Endothelial cell of umbilical vein (primary cell): Measurements from ENCODE around the gene NTF3. TPM values are rescaled to one million over a fixed set of nuclear protein-coding genes. Genes with fewer than 3 reads are reported as not detected.

ENCODE experiments used
- BruUV-seq: library from RNA; stranded (reverse); fragments of 400-500 nt; replicated peaks from 2 replicates; lab custom pipeline; 2021; lab: Mats Ljungman, UMichigan
- CTCF ChIA-PET: fragments of 300-600, 350-600 bp; sonication (Branson Sonifier 250); formaldehyde crosslinking; loops from one replicate; lab custom pipeline; 2021; ENCODE audit warnings: antibody characterized with exemption, inconsistent platforms; lab: Charles Lee
- POLR2A ChIA-PET: fragments of 300-600, 350-600 bp; sonication (Branson Sonifier 250); formaldehyde crosslinking; loops from one replicate; lab custom pipeline; 2021; ENCODE audit warnings: antibody characterized with exemption, inconsistent platforms; lab: Charles Lee
- DNase-seq: peaks from one replicate; pipeline ENCODE4 v3.0.0-alpha.2; 2011; ENCODE audit warnings: low read depth, low spot score
- FAIRE-seq: peaks from 2 replicates; lab custom pipeline; 2011; peaks lifted over from hg19 to GRCh38; lab: Jason Lieb, UNC
- H2AFZ ChIP-seq: 2 replicates; pipeline ENCODE4 v1.6.0; 2012; ENCODE audit warnings: low read depth, low read length, control low read depth, inconsistent platforms
- H3K27ac ChIP-seq: 2 replicates; pipeline ENCODE4 v1.5.1; 2011; ENCODE audit warnings: low read depth, mild to moderate bottlenecking, control low read depth, low read length, moderate library complexity; ENCODE audit not compliant: insufficient read depth
- H3K27me3 ChIP-seq, 2 experiments: 2 replicates each; pipeline versions ENCODE4 v1.6.0 to v1.6.1; 2011; ENCODE audit warnings: low read length in 2 of 2, mixed read lengths in 1 of 2; ENCODE audit not compliant: control insufficient read depth in 2 of 2, insufficient read depth in 2 of 2
- H3K36me3 ChIP-seq, 2 experiments: 2 replicates in 1 of 2; 3 replicates in 1 of 2; pipeline ENCODE4 v1.5.1; 2011; ENCODE audit warnings: low read length in 2 of 2, mild to moderate bottlenecking in 1 of 2, moderate library complexity in 1 of 2; ENCODE audit not compliant: control insufficient read depth in 2 of 2, insufficient read depth in 2 of 2; ENCODE audit errors: extremely low read depth in 1 of 2
- H3K4me1 ChIP-seq: 3 replicates; pipeline ENCODE4 v1.5.1; 2011; ENCODE audit warnings: mild to moderate bottlenecking, low read length; ENCODE audit not compliant: control insufficient read depth, insufficient read depth; ENCODE audit errors: extremely low read depth
- H3K4me2 ChIP-seq: 2 replicates; pipeline ENCODE4 v1.6.1; 2011; ENCODE audit warnings: low read length, control low read depth, mixed read lengths; ENCODE audit not compliant: insufficient read depth
- H3K4me3 ChIP-seq, 3 experiments: fragments of 200-600 bp in 1 of 3; sonication (generic), shearing (Covaris generic) in 1 of 3; replicated peaks in 1 of 3; 2 replicates each; pipeline ENCODE4 v1.5.1; 2011 to 2016; ENCODE audit warnings: control low read depth in 3 of 3, low read length in 3 of 3, mild to moderate bottlenecking in 2 of 3, inconsistent platforms in 1 of 3, low read depth in 1 of 3, moderate library complexity in 1 of 3; ENCODE audit not compliant: insufficient read depth in 1 of 3
- H3K79me2 ChIP-seq: 2 replicates; pipeline ENCODE4 v1.6.0; 2012; ENCODE audit warnings: low read length, inconsistent platforms; ENCODE audit not compliant: control insufficient read depth, insufficient read depth
- H3K9ac ChIP-seq: replicated peaks from 2 replicates; pipeline ENCODE3; 2011; ENCODE audit warnings: low read length, control low read depth; ENCODE audit not compliant: insufficient read depth; ENCODE audit errors: extremely low read depth
- H3K9me1 ChIP-seq: replicated peaks from 3 replicates; pipeline ENCODE4 v1.6.0; 2011; ENCODE audit warnings: mild to moderate bottlenecking, low read length; ENCODE audit not compliant: control insufficient read depth, insufficient read depth; ENCODE audit errors: extremely low read depth
- H3K9me3 ChIP-seq: replicated peaks from 2 replicates; pipeline ENCODE4 v1.5.1; 2012; ENCODE audit warnings: low read length, inconsistent platforms; ENCODE audit not compliant: control insufficient read depth, insufficient read depth
- H4K20me1 ChIP-seq: replicated peaks from 2 replicates; pipeline ENCODE3; 2011; ENCODE audit warnings: mild to moderate bottlenecking, low read length; ENCODE audit not compliant: control insufficient read depth, insufficient read depth; ENCODE audit errors: extremely low read depth
- CTCF ChIP-seq, 2 donors: IDR thresholded peaks; 1 replicate in 1 of 2; 2 replicates in 1 of 2; pipeline ENCODE4 v1.5.1; 2011; ENCODE audit warnings: low read length in 2 of 2, mild to moderate bottlenecking in 2 of 2, moderate library complexity in 2 of 2, control low read depth in 1 of 2, inconsistent platforms in 1 of 2, low read depth in 1 of 2; ENCODE audit not compliant: insufficient read depth in 1 of 2; ENCODE audit errors: extremely low read depth in 1 of 2
- EZH2 ChIP-seq: IDR thresholded peaks from 2 replicates; pipeline ENCODE4 v1.6.1; 2012; ENCODE audit warnings: borderline replicate concordance, low read depth, mild to moderate bottlenecking, moderate library complexity, low read length, inconsistent platforms; ENCODE audit not compliant: severe bottlenecking
- FOS ChIP-seq: IDR thresholded peaks from 2 replicates; pipeline ENCODE4 v1.6.1; 2011; ENCODE audit warnings: mild to moderate bottlenecking, low read length, moderate library complexity, borderline replicate concordance; ENCODE audit not compliant: insufficient read depth
- GATA2 ChIP-seq: IDR thresholded peaks from 2 replicates; pipeline ENCODE4 v1.7.0; 2011; ENCODE audit warnings: low read depth, mild to moderate bottlenecking, moderate library complexity, mixed read lengths, low read length; ENCODE audit not compliant: insufficient read length, insufficient read depth
- JUN ChIP-seq: IDR thresholded peaks from 2 replicates; pipeline ENCODE4 v1.6.1; 2011; ENCODE audit warnings: borderline replicate concordance, low read depth; ENCODE audit not compliant: insufficient read length, insufficient read depth
- MAX ChIP-seq: IDR thresholded peaks from 2 replicates; pipeline ENCODE4 v1.6.1; 2011; ENCODE audit not compliant: insufficient read depth, insufficient read length
- MYC ChIP-seq: IDR thresholded peaks from one replicate; pipeline ENCODE4 v1.6.1; 2011; ENCODE audit warnings: mild to moderate bottlenecking, low read depth, low read length
- POLR2A ChIP-seq: IDR thresholded peaks from 2 replicates; pipeline ENCODE4 v1.6.1; 2012; ENCODE audit warnings: low read depth, mild to moderate bottlenecking, control low read depth, low read length
- POLR2AphosphoS5 ChIP-seq: IDR thresholded peaks from 2 replicates; pipeline ENCODE4 v1.6.1; 2012; ENCODE audit warnings: low read depth, mild to moderate bottlenecking, control low read depth, low read length, moderate library complexity; ENCODE audit not compliant: insufficient read depth
- dilution Hi-C: fragments of 300-500 bp; cut with MboI; formaldehyde crosslinking; loops from one replicate; pipeline ENCODE4 v1.15.0; 2019; ENCODE audit warnings: low sequenced_read_pairs; ENCODE audit not compliant: extremely low pct_ligation_motif_present
- intact Hi-C: fragments of 100-400 bp; cut with micrococcal nuclease; formaldehyde crosslinking; loops from one replicate; pipeline ENCODE4 v1.10.0; 2022
- polyA plus RNA-seq, 4 experiments: library from polyadenylated mRNA; depleted of rRNA in 3 of 4; stranded (reverse) in 3 of 4; unstranded in 1 of 4; fragments of >200 nt; gene quantifications; 2 replicates each; pipeline versions ENCODE4 v1.2.1 to v1.2.3, GENCODE V29; 2011 to 2012; ENCODE audit warnings: missing spikeins in 1 of 4
- total RNA-seq: library from RNA; stranded (reverse); gene quantifications from 2 replicates; pipeline ENCODE4 v1.2.3, GENCODE V29; 2021

Gene NTF3
- total and polyA plus RNA-seq, 2 donors (not counting 3 experiments of a cell fraction or from before 2014, with no cell fraction given): not detected

- dilution Hi-C loops: no loop called here
- H3K4me1 ChIP-seq: no peaks in the 10 kb centered on the region
- H3K9me3 ChIP-seq: no peaks in the 10 kb centered on the region
- H3K27ac ChIP-seq: no peak overlapping the region
- H3K79me2 ChIP-seq: no peaks in the 10 kb centered on the region
- no peaks in the 10 kb centered on the region for H4K20me1 ChIP-seq
- no peak overlapping the region for H3K9ac ChIP-seq
- H3K27me3 ChIP-seq: peaks cover 10 to 15% of the 10 kb centered on the region in 2 experiments
- no TSS peak for BruUV-seq
- intact Hi-C loops: no loop called here
- FAIRE-seq (no peak), DNase-seq (no peak)
- ChIA-PET POLR2A (no interaction called here), CTCF (interaction anchor here (1.3 kb wide), 1 partner anchor 36 kb away, joined by 3 read pairs; no protein-coding TSS in a partner anchor)
- H3K9me1 ChIP-seq: no peaks in the 10 kb centered on the region
- H2AFZ ChIP-seq: no peak overlapping the region
- H3K36me3 ChIP-seq: no peaks in the 10 kb centered on the region
- no peak overlapping the region for H3K4me3 ChIP-seq
- TF ChIP-seq POLR2AphosphoS5 (no peak), GATA2 (no peak), POLR2A (no peak), MAX (no peak), MYC (no peak), CTCF (IDR thresholded peaks at IDR 0.05; ENCODE audit: extremely low read depth in 1 of 2, insufficient read depth in 1 of 2, low read depth in 1 of 2, low read length in 2 of 2) (no peak), FOS (no peak), EZH2 (no peak), JUN (no peak)
- no peak overlapping the region for H3K4me2 ChIP-seq
Observed at GRCh38 chr12:5506821-5507231, 74.9 kb downstream of the NTF3 start.
